Activated T-cell treated with anti-CD3 and anti-CD28 coated beads for 24 hours (primary cell): ENCODE data around the gene FARP1.
"Not testable (repeated sequence)": the region's sequence is repeated elsewhere in the genome, so short reads cannot be mapped to it uniquely, and the experiment has no call there.

Experiments used
- DNase-seq: peaks from one replicate; pipeline ENCODE4 v3.0.0-alpha.2; 2020; ENCODE audit warnings: low read depth

FARP1 gene

DNA sequence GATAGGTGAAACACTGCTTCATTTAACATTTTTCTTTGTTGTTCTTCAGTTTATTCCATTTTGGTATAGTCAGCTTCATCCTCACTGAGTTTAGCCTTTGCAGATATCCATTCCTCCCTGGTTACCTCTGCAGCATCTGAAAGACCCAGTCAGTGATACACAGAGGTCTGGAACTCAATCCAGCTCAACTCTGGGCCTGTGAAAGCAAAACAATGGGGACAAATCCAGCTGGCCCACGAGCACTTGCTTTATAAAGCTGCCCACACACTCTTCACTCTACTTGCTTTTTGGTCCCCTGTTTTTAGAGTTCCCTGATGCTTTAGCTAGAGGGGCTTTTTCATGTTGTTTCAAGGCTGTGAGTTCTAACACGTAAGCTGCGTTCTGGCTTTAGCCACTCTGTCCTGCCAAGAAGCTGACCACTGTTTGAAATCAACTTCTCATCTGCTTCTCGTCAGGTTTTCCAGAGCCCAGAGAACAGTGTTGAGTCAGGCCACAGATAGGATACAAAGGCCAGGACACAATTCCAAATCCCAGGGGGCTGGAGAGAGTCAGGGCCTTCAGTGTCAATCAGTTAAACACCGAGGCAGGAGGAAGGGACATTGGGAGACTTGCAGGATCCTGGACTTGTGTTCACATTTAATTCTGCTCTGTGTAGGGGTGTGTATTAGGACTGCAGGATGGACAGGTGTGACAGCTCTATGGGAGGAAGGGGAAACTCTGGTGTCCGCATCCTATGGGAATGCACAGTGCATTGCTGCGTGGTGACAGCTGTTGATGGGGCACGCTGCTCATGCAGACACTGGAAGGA is 117.7 kb downstream of the FARP1 start:
- no peak for DNase-seq

DNA sequence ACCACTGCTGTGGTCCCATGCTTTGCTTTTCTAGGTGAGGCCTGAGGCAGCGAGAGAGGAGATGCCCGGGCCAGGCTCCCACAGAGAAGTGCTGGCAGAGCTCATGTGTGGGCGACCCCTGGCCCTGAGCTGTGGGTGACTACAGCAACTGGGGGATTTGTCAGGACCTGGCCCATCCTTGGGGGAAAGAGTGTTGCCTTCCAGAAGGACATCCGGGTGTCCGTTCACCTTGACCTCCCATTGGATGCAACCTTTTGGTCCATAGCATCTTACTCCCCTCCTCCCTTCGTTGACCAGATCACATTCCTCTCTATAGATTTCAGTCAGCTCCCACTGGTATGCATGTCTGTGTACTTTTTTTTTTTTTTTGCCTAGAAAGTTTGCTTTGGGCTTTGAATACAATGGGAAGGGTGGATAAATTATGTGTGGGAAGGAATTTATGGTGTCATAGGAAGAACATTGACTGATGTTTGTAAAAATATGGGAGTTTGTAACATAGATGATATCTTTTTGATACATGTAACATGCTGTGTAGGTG is 118.3 kb downstream of the FARP1 start:
- DNase-seq = no peak

DNA sequence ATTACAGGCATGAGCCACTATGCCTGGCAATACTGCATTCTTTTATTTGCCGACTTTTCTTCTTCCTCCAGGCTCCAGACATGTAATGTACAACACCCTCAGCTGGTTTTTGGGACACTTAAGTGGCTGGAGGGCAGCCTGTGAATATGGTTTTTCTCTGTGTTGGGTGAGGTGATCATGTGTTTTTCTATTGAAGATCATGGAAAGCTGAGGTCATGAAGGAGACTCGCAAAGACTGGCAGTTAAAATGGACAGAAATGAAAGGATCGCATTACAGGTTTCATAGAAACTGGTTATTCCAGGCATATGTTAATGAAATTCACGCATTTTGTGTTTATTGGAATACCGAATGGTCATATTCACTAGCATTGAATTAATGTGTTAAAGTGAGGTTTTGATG is 119.4 kb downstream of the FARP1 start:
- DNase-seq = no peak

DNA sequence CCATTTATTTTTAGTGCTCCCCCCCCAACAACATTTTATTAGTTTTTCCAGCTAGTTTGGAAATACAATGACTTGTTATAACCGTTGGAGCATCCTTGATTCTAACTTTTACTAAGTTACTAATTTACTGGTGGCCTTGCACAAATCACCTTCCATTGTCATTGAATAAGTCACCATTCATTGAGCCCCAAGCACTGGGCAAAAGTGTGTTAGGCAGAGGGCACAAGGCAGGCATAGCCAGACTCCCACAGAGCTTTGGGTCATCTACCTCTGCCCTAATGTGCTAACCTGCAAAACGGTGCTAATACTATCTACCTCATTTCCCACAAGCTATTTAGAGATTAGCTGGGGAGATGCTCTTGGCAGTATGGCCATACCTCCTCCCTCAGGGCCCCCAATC is 120.9 kb downstream of the FARP1 start:
- DNase-seq = no peak

DNA sequence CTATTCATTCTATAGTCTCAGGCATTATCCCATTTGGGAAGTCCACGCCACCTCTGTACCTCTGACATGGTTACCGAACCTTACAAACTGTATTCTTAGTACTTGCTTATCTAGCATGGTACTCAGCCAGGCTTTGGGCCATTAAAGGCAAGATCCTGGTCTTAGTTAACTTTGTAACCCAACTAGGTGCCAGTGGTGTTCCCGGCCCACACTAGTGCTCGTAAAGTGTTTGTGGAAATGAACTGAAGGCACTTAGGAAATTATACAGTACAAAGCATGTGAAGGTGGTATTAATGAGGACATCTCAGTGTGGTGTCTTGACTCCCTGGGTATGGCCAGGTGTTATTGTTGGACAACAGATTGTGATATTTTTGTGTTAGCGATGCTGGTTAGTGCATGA is 122.0 kb downstream of the FARP1 start:
- no peak for DNase-seq

DNA sequence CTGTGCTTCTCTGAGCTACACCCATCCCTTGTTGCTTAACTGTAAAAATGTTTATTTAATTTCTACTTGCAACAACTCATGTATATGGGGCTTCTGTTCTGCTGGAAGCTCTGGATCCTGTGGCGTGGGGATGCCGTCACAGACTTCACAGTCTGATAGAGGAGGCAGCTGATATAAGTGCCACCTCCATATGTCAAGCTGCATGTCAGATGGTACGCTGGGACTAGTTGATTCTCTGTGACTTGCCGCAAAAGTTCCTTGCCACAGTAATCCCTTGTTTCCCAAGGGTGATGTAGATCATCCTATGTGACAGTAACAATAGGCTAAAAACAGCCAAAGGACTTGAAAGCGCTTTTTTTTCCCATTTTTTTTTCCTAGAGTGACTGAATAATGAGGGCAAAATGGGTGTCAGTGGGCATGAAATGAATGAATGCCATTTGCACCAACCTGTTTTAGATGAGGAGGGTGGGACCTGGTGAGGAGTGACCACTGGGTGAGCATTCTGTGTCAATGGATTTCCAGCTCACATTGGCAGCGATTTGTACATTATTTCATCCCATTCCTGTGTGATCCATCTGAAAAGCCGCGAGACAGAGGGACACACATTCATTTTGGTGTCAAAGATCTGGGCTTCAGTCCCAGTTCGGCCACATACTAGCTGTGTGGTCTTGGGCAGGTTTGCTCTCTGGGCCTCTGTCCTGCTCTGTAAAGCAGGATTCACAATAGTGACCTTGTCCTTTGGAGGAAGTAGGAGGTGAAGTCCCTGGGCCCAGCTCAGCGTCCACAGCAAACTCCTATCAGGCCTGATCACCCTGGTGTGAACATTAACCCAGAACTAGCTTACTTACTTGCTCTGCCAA is 123.0 kb downstream of the FARP1 start:
- no peak for DNase-seq

DNA sequence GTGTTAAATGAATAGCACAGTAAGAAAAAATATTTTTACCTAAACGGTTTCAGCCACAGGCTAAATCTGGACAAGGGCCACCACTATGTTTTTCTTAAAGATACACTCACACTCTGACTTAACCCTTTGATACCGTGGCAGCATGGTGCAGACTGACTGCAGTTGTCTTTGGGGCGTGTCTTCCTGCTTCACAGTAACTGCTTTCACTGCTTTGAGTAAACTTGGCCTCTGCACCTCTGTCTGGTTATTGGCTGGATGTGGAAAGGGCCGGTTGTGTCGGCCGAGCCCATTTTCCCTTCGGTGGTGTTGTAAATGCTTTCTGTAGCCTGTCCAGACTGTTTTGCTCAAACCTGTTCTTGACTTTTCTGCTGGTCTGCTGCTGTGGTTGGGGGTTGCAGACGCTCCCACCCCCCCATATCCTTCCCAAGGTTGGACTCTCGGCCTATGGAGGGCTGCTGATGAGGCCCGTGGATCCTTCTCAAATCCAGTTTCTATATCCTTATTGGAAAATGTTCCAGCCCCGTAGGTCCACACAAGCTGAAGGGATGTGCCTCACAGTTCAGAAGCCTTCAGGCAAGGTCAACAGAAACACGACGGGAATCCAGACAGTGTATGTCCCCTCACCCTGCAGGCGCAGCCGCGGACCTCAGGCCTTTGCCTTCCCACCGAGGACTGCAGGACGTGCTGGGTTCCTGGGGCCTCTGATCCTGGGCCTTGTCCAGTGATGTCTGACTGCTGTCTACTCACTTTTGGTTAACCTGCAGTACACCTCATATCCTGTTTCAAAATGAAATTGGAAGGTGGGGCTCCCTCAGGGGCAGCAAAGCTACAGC is 124.4 kb downstream of the FARP1 start:
- DNase-seq = no peak

DNA sequence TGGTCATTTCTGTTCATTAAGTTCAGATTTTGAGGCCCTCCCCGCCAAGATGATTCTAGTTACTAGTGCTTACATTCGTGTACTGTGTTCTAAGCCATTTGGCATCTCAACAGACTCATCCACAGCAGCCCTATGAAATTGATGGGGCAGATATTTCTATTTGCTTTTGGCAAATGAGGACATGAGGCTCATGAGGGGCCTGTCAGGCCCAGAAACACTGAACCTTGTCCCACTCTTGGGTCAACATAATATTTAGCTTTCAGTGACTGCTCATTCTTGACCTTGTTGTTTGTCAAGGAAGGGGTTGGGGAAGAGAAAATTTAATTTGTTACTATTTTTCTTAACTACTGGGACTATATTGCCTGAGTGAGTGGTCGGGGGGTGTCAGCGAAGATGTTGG is 126.5 kb downstream of the FARP1 start:
- DNase-seq = no peak

DNA sequence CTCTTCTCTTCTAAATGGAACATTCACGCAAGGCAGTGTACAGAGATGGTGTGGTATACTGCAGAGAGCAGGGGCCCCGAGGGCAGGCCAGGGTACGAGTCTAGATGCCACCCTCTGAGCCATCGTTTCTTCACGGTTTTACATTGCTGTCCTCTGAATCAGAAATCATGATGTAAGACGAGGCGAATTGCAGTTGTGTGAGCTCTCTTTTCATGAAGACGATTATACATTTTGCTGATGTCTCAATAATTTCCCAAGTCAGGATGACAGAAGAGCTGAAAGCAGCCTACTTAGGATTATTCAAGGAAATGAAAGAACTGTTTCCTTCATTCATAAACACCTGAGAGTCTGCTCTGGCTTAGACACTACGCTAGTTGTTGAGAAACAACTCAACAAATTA is 127.9 kb downstream of the FARP1 start:
- no peak for DNase-seq

DNA sequence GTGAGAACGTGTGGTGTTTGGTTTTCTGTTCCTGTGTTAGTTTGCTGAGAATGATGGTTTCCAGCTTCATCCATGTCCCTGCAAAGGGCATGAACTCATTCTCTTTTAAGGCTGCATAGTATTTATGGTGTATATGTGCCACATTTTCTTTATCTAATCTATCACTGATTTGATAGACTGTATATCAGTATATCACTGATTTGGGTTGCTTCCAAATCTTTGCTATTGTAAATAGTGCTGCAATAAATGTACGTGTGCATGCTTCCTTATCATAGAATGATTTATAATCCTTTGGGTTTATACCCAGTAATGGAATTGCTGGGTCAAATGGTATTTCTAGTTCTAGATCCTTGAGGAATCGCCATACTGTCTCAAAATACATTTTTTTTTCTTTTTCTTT is 128.8 kb downstream of the FARP1 start:
- DNase-seq = not testable (repeated sequence)

DNA sequence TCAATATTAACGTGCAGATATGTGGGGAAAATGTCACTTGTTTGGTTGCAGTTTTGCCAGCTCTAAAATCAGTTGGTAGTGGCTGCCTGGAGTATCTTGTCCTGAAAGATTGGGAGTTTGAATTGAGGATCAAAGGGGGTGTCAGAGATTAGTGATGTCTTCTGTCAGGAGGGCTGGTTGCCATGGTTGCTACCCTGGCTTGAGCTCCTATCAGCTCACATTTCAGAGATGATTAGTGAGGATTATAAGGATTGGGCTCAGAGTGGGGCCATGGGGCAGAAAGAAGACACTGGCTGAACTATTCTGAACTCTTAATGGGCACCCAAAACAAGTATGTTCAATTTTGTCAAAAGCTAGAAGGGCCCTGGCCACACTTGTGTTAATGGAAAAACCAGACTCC is 129.7 kb downstream of the FARP1 start:
- no peak for DNase-seq

DNA sequence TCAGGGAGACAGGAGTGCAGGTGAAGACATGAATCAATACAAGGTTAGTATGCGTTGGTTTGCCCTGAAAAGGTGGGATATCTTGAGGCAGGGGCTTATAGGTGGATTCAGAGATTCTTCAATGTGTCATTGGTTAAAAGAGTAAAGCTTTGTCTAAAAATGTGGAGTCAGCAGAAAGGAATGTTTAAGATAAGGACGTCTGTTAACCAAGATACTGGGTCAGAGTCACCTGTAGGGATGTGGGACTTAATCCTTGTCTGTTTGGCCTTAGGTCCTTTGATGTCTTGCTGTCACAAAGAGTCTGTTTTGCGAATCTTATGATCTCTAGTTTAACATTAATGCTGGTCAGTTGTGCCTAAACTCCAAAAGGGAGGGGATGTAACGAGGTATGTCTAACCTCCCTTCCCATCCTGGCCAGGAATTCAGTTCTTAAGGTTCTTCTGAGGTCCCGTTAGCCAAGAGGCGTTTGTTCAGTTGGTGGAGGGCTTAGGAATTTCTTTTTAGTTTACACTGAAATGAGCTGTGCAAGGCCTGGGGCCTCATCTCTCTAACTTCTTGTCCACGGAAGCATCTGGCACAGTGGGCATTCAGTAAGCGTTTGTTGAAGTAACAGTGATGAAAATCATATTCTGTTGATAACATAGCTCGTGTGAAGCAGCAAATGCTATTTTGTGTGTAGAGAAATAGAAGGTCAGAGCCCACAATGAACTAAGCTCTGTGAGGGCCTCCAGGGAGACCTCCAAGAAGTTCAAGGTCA is 130.4 kb downstream of the FARP1 start:
- DNase-seq = no peak

DNA sequence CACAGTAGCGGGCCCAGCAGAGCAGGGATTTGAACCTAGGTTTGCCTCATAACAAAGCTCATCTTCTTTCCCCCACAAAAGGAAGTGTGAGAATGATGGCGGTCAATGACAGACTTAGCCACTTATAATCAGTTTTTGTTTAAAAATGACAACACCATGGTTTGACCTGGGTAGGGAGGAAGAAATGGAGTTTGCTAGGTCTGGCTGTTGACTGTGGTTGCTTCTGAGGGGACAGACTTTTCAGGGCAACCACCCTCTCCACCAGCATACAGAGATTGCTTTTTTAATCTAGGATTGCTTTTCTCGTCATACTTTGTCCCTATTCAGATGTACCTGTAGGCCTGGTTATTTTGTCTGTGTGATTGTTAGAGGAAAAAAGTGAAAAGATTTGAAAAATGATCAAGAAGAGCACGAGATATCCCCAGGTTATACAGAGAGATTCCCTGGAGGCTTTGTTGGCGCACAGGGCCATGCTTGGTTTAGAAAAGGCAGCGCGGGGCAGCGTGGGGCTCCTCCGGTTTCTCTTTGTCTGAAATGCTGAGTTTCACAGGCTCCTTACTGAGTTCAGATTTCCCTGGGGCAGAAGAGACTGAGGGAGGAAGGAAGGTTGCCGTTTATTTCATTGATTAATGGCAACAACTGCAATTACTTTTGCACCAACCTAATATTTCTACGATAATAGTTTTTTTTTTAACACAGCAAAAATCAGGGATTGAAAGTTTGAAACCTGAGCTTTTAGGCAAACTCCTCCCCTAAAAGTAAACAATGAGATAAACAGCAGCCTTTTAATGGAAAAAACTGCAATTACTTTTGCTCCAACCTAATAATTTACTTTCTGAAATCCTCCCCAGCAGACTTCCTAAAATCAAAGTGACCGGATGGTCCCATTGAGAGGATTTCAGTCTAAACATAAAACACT is 131.2 kb downstream of the FARP1 start:
- DNase-seq = no peak

DNA sequence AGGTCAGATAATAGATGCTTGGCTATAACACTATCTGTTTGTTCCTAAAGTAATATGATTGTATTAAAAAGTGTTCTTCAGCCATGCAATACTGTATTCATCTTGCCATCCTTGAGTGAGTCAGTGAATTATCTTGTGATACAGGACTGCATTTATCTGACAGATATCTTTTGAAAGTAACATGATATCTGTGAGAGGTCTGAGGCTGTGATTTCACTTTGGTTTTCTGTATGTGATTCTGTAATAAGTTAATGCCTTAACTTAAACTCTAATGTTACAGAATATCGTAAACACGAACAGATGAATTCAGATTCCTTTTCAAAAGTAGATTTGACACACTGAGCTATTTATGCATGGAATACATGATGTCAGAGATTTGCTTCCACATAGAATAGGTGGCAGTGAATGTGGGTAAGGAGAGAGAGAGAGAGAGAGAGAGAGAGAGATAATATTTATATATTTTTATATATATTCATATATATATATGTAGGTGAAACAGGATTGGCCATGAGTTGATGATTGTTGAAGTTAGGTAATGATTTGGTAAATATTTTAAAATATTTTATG is 132.1 kb downstream of the FARP1 start:
- no peak for DNase-seq

DNA sequence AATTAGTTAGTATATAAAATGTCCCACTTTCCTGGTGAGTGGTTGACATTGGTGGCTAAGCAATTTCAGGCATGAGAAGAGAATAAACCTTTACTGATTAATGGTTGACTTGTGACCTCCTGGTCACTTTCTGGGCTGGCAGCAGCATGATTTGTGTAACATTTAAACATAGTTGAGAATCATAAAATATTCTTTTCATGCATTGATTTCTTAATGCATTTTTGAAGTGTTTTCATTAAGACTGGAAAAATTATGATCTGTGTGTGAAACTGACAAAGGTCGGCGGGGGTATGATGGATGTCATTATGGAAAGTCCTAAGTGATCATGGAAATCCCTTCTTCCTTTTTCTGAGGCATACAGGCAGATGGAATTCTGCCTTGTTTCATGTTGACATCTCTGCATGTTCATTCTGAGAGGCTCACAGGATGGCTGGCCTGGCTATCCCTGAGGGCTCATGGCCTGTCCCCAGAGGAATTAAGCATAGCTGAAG is 132.8 kb downstream of the FARP1 start:
- DNase-seq = no peak

DNA sequence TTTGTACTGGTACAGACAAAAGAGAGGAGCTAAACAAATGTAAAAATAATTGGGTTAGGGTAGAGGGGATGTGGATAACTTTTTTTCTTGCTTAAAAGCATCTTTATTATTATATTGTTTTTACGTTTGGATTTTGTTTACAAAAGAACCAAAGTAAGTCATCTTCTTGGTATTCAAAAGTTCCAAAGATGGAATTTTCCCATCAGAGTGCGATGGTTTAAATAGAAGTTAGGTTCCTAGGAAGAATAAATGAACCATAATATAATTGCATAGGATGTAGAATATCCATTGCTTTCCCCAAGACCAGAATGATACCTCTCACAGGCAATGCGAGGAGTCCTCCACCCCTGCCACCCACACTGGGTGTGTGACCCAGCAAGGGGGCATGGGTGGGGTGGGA is 133.6 kb downstream of the FARP1 start:
- no peak for DNase-seq

DNA sequence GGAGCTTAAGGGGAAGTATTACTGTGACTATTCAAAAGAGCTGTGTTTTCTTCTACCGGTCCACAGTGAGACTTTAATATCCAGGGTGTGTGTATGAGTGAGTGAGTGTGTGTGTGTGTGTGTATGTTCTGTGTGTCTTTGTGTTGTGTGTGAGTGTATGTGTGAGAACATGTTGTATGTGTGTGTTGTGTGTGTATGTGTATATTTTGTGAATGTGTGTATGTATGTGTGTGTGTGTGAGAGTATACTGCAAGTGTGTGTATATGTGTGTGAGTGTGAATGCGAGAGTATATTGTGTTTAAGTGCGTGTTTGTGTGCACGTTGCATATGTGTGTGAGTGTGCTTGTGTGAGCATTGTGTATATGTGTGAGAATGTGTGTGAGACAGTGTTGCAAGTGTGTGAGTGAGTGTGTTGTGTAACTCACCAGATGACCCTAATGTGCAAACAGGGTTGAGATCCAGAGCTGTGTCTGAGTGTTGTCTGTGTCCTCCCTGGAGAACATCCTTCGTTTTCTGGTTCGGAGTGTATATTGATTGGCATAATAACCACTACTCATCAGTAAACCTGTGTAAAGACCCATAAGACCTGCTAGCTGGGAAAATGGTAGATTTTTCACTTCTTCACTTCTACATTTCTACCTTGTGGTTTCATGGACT is 135.3 kb downstream of the FARP1 start:
- no peak for DNase-seq

DNA sequence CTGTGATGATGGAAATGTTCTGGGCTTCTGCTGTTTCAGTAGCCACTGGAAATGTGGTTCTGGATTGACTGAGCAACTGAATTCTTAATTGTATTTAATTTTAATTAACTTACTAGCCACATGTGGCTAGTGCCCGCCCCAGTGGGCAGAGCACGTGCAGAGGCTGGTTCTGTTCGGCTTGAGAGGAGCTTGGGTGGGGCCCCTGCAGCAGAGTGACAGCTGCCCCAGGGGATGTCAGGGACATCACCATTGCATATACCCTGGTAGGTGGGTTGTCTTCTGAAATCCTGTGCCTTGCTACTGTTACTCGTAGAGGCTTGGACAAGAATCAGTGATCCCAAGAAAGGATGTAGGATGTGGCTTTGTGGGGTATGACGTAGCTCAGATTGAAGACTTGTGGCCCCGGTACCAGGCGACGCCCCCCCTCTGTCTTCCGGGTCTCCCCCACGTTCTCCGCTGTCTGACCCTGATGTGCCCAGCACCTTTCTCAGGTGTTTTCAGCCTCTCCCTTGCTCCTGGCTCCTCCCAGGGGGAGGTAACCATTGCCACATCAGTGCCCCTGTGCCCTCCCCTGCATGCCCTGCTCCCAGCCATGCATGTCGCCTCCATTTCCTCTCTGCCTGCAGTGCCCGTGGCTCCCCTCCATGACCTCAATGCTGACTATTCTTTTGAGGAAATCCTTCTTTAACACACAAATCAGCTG is 136.7 kb downstream of the FARP1 start:
- DNase-seq = no peak

DNA sequence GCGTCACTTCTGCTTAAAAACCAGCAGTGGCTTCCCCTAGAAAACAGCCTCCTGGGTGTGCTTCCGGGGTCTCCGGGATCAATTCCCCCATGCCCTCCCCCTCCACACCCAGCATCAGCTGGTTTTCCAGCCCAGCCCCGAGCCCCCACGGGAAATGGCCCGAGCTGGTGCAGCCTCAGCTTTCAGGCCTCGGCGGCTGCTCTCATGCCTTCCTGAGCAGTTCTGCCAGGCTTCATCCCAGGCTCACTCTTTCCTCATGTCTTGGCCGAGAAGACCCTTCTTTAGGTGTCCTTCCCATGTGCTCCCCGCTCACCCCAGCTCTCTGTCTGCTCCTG is 137.2 kb downstream of the FARP1 start:
- no peak for DNase-seq
